PC-9 (cell line): Measurements from ENCODE around the gene SIRT2.

ENCODE experiments used
- CTCF ChIP-seq: fragments of 200-600 bp; sonication (generic); conservative IDR thresholded peaks from 2 replicates; pipeline ENCODE4 v1.6.1; 2017; ENCODE audit warnings: mixed run types, antibody characterized with exemption, mild to moderate bottlenecking, moderate library complexity
- EZH2 ChIP-seq: fragments of 200-600 bp; sonication (generic); IDR thresholded peaks from 2 replicates; pipeline ENCODE4 v1.8.0; 2017; ENCODE audit warnings: antibody characterized with exemption, low read depth

GRCh38 chr19:38905620-38906019 lies 6.2 kb upstream of the SIRT2 start:
- TF ChIP-seq EZH2 (no peak), CTCF (no peak)
